ENCODE measurements around the gene ZSCAN31.
"Not testable (repeated sequence)": the region's sequence is repeated elsewhere in the genome, so short reads cannot be mapped to it uniquely, and the experiment has no call there.

Gene ZSCAN31

GRCh38 chr6:28335564-28336283 is at the start of gene ZSCAN31:
TSS of gene ZSCAN31 (minus strand) at chr6:28336148. CDS start at chr6:28329683, 6,465 bp downstream.
- DNase-seq: peak; percentile 72

- DNase-seq: no peak
These were observed 48.2 kb upstream of the ZSCAN31 start for GRCh38 chr6:28384143-28384533.

GRCh38 chr6:28383235-28384142 is 47.5 kb upstream of the ZSCAN31 start:
- peak; percentile 40 for DNase-seq

GRCh38 chr6:28380381-28380780 is 44.4 kb upstream of the ZSCAN31 start:
- no peak for DNase-seq

- DNase-seq: no peak
These were observed 42.7 kb upstream of the ZSCAN31 start for GRCh38 chr6:28378644-28379043.

- DNase-seq: no peak
These were observed 41.9 kb upstream of the ZSCAN31 start for GRCh38 chr6:28377879-28378278.

GRCh38 chr6:28373925-28374324 is 38.0 kb upstream of the ZSCAN31 start:
- no peak for DNase-seq

- no peak for DNase-seq
These were observed 35.9 kb upstream of the ZSCAN31 start for GRCh38 chr6:28371706-28372451.

GRCh38 chr6:28371280-28371679 is 35.3 kb upstream of the ZSCAN31 start:
- DNase-seq: no peak

GRCh38 chr6:28370440-28370839 is 34.5 kb upstream of the ZSCAN31 start:
- no peak for DNase-seq

- DNase-seq: no peak
These were observed 33.5 kb upstream of the ZSCAN31 start for GRCh38 chr6:28369463-28369862.

- no peak for DNase-seq
These were observed 32.6 kb upstream of the ZSCAN31 start for GRCh38 chr6:28368522-28368921.

GRCh38 chr6:28365590-28365989 is 29.6 kb upstream of the ZSCAN31 start:
- DNase-seq: not testable (repeated sequence)

- no peak for DNase-seq
These were observed 25.0 kb upstream of the ZSCAN31 start for GRCh38 chr6:28360961-28361360.

GRCh38 chr6:28359562-28359961 is 23.6 kb upstream of the ZSCAN31 start:
- DNase-seq: not testable (repeated sequence)

GRCh38 chr6:28357036-28357435 is 21.1 kb upstream of the ZSCAN31 start:
- DNase-seq: no peak

- no peak for DNase-seq
These were observed 20.7 kb upstream of the ZSCAN31 start for GRCh38 chr6:28356666-28357020.

- peak; percentile 61 for DNase-seq
These were observed 20.1 kb upstream of the ZSCAN31 start for GRCh38 chr6:28355743-28356665.

- no peak for DNase-seq
These were observed 19.0 kb upstream of the ZSCAN31 start for GRCh38 chr6:28354688-28355554.

- DNase-seq: no peak
These were observed 18.2 kb upstream of the ZSCAN31 start for GRCh38 chr6:28353981-28354676.

- DNase-seq: no peak
These were observed 17.4 kb upstream of the ZSCAN31 start for GRCh38 chr6:28353356-28353755.

All from activated CD4-positive, CD25-positive, alpha-beta regulatory T cell treated with anti-CD3 and anti-CD28 coated beads, Interleukin-2, amount 50 U/mL, for 72 hours (primary cell).